Muscle layer of colon (tissue), 2 donors: ENCODE data around the gene CCDC71.

ENCODE experiments used
- H3K27ac ChIP-seq: one replicate; pipeline ENCODE4 v1.7.0; 2013; ENCODE audit warnings: low read depth, mild to moderate bottlenecking, low read length, moderate library complexity
- H3K27me3 ChIP-seq, 2 donors: one replicate each; pipeline ENCODE4 v1.7.0; 2013; ENCODE audit warnings: low read length in 2 of 2, mild to moderate bottlenecking in 2 of 2; ENCODE audit not compliant: insufficient read depth in 2 of 2, control insufficient read depth in 1 of 2
- H3K36me3 ChIP-seq: one replicate; pipeline ENCODE4 v1.7.0; 2013; ENCODE audit warnings: mild to moderate bottlenecking, low read length; ENCODE audit not compliant: insufficient read depth
- H3K4me1 ChIP-seq: one replicate; pipeline ENCODE4 v1.7.0; 2013; ENCODE audit warnings: mild to moderate bottlenecking, low read length; ENCODE audit not compliant: insufficient read depth
- H3K4me3 ChIP-seq, 2 donors: one replicate each; pipeline ENCODE4 v1.7.0; 2013; ENCODE audit warnings: low read length in 2 of 2, low read depth in 1 of 2, mild to moderate bottlenecking in 1 of 2, moderate library complexity in 1 of 2
- H3K9ac ChIP-seq: one replicate; pipeline ENCODE4 v1.7.0; 2013; ENCODE audit warnings: low read length
- H3K9me3 ChIP-seq: one replicate; pipeline ENCODE4 v1.7.0; 2013; ENCODE audit warnings: mild to moderate bottlenecking, low read length
- donor health status: abdominal sarcoma.
- donor health status: Adenocarcinoma of cecum.

Gene CCDC71

DNA sequence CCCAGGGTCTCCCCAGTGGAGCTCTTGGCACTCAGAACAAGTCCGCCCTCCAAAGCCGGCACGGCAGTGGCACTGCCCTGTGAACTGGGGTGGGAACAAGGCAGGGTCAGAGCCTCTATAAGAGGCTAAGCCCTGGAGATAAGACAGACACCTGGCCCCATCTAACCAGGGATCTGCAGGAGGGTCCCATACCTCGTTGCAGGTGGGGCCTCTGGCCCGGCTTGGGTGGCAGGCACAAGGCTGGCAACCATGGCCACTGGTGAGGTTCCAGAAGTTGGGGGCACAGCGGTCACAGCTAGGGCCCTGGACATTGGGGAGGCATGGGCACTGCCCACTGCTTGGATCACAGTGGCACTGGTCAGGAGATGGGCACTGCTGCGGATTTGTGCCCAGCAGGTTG is 41.9 kb downstream of the CCDC71 start:
- Histone ChIP-seq H3K27me3 (no peaks in the 10 kb centered on the region), H3K27ac (no peak overlapping the region), H3K36me3 (peaks cover 77% of the 10 kb centered on the region), H3K9ac (no peak overlapping the region), H3K4me3 (no peak overlapping the region), H3K9me3 (no peaks in the 10 kb centered on the region), H3K4me1 (peaks cover 8% of the 10 kb centered on the region)

DNA sequence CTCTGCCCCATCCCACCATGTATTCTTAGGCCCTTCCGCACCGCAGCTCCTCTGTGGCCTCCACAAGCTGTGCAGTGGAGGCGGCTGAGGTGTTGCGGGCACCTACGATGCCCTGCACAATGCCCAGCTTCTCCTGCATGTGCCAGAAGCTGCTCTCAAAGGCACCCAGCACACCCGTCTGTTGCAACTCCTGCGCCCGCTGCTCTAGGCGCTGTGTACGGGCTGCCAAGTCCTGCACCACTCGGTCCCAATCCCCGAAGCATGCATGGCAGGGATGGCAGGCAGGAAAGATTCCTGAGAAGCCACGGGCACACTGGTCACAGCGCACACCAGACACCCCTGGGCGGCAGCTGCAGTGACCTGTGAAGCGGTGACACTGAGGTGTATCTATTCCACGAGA is 42.4 kb downstream of the CCDC71 start:
- Histone ChIP-seq H3K9ac (no peak overlapping the region), H3K27me3 (no peaks in the 10 kb centered on the region), H3K36me3 (peaks cover 76% of the 10 kb centered on the region), H3K4me3 (no peak overlapping the region), H3K4me1 (peaks cover 14% of the 10 kb centered on the region), H3K9me3 (no peaks in the 10 kb centered on the region), H3K27ac (no peak overlapping the region)

DNA sequence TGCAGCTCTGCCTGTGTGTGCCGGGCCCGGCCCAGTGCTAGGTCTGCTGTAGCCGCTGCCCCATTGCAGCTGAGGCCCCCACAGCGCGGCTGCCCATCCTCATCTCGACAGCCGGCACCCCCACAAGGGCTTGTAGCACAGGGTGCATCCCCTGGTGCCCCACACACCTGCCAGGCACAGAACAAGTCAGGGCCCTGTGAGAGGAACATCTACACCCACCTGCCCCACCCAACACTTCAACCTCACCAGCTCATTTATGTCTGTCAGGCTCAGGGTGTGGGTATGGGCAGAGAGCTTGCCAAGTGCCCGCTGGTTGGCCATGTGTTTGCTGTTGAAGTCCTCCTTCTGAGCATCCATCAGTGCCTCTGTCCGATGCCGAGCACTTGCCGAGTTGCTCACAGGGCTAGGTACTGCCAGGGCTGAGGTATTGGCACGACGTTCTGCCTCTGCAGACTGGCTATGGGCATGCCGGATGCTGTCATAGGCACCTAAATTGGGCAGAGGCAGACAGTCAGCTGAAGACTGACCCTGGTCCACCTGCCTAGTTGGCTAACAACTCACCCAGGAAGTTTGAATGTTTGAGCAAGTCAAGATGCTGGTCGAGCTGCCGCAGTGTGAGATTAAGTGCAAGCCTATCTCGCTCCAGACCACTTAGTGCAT is 43.1 kb downstream of the CCDC71 start:
- Histone ChIP-seq H3K9ac (no peak overlapping the region), H3K27me3 (no peaks in the 10 kb centered on the region), H3K36me3 (peaks cover 75% of the 10 kb centered on the region)

DNA sequence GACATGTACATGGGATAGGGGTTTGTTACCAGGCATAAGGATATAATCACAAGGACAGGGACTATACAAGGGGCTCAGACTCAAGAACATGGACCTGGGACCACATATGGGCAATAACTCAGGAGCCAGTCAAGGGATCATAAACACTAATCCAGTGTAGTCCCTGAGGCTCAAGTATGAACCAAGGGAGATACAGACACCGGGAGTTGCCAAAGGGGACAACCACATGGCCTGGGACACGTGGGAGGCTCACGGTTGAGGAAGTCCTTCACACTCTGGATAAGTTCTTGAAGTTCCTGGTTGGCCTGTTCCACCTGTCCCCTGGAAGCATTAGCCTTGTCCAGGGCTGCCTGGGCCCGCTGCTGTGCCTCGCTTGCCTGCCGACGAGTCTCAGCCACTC is 43.7 kb downstream of the CCDC71 start:
- Histone ChIP-seq H3K9me3 (no peaks in the 10 kb centered on the region), H3K36me3 (peaks cover 79% of the 10 kb centered on the region), H3K27me3 (no peaks in the 10 kb centered on the region), H3K9ac (no peak overlapping the region), H3K4me3 (no peak overlapping the region), H3K27ac (no peak overlapping the region), H3K4me1 (peaks cover 18% of the 10 kb centered on the region)

More for the DNA sequence above, 43.1 kb downstream of the CCDC71 start:
- no peak overlapping the region for H3K27ac ChIP-seq
- peaks cover 18% of the 10 kb centered on the region for H3K4me1 ChIP-seq
- H3K9me3 ChIP-seq = no peaks in the 10 kb centered on the region
- H3K4me3 ChIP-seq = no peak overlapping the region

DNA sequence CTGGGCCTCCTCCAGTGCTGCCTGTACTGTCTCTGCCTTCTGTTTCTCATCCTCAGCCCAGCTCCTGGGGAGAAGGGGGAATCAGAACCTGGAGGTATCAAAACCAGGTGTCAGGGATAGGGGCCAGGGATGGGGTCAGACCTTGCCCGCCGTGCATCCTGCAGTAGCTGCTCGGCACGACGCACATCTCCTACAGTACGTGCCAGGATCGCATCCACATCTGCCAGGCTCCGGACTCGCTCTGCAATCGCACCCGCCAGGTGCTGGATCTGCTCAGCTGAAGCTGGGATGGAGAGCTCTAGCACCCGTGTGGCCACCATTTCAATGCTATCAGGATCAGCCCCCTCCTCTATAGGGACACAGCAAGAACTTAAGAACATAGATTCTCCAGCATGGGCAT is 44.1 kb downstream of the CCDC71 start:
- Histone ChIP-seq H3K27me3 (no peaks in the 10 kb centered on the region), H3K4me3 (no peak overlapping the region), H3K9ac (no peak overlapping the region), H3K27ac (no peak overlapping the region), H3K9me3 (no peaks in the 10 kb centered on the region), H3K4me1 (peaks cover 18% of the 10 kb centered on the region), H3K36me3 (peaks cover 80% of the 10 kb centered on the region)

DNA sequence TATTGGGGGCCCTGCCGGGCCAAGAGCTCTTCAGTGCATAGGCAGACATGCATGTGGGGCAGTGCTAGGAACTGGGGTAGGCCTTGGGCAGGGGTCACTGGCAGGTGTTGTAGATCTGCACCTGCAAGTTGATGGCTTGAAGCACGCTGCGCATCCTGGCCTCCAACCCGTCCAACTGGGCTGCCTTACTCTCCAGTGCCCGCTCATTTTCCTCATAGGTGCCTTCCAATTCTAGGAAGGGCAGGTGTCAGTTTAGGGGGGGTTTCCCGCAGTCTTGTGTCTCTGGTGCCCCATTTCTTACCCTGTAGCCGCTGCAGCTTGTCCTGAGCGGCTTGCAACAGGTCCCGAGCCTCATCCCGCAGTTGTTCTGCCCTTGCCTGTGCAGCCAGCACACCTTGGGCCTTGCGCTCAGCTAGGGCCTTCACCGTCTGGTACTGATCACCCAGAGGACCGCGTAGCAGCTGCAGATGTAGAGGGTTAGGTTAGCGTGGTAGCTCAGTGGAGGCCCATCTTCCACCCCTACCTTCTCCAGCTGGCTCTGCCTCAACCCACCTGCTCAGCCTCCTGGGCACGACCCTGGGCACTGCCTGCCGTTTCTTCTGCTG is 44.9 kb downstream of the CCDC71 start:
- no peaks in the 10 kb centered on the region for H3K27me3 ChIP-seq
- H3K36me3 ChIP-seq = peaks cover 80% of the 10 kb centered on the region
- H3K27ac ChIP-seq = peak overlapping the region; percentile 95
- no peak overlapping the region for H3K9ac ChIP-seq
- peak overlapping the region in 1 of 2 donors; percentile 91 for H3K4me3 ChIP-seq
- peaks cover 18% of the 10 kb centered on the region for H3K4me1 ChIP-seq
- H3K9me3 ChIP-seq = no peaks in the 10 kb centered on the region

DNA sequence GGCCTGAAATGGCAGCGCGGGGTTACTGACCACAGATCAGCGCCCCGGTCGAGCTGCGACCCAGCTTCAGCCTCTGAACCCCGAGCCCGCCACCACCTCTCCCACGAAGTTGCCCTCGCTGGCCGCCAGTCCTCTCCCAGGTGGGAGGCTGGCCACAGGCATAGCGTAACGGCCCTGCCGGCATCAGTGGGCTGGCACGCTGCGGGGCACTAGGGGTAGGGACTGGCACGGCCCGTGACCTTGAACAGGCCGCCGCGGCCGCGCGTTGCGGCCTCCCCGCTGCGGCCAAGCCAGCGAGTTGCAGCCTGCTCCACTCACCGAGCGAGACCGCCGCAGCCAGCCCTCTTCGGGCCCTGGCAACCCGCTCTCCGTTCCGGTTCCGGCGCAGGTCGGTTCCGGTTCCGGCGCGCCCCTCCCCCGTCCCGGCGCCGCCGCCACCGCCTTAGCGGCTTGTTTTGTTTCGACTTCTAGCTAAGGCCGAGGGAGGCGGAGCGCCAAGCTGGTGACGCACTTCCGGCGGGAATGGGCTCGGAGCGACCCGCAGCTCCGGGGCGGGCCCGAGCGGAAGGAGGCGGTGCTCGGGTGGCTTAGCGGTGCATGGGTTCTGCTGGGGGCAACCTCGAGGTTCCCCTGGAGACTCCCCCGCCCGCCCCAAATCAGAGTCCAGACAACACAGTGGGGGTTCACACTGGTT is 45.5 kb downstream of the CCDC71 start, which contains the start of gene USP19:
TSS of gene USP19 (minus strand) at position 386 of the 694 bp plus-strand sequence. CDS start 1,678 bp downstream, outside the sequence.
- H3K4me1 ChIP-seq = peaks cover 18% of the 10 kb centered on the region
- peak within 1 kb of the TSS; percentile 95 for H3K27ac ChIP-seq
- H3K9me3 ChIP-seq = no peaks in the 10 kb centered on the region
- H3K4me3 ChIP-seq = peak within 1 kb of the TSS; percentile 79 to 91
- no peaks in the 10 kb centered on the region for H3K27me3 ChIP-seq
- H3K36me3 ChIP-seq = peaks cover 80% of the 10 kb centered on the region
- H3K9ac ChIP-seq = peak within 1 kb of the TSS; percentile 97

DNA sequence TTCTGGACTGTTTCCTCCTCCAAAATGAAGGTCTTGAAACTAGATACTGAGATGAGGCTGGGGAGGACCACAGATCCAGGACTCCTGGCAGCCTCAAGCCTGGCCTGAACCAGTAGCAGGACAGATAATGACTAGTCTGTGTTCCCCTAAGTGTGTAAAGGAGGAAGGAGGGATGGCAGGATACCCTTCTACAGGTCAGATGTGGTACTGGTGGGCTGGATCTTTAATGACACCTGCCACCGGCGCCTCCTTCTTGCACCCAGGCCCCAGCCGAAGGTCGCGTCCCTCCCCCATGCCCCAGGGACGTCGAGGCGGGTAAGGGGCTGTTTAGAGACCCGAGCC is 46.1 kb downstream of the CCDC71 start:
- H3K36me3 ChIP-seq = peaks cover 80% of the 10 kb centered on the region
- no peaks in the 10 kb centered on the region for H3K27me3 ChIP-seq
- peak overlapping the region; percentile 79 to 91 for H3K4me3 ChIP-seq
- H3K4me1 ChIP-seq = peaks cover 18% of the 10 kb centered on the region
- peak overlapping the region; percentile 95 for H3K27ac ChIP-seq
- H3K9me3 ChIP-seq = no peaks in the 10 kb centered on the region
- peak overlapping the region; percentile 97 for H3K9ac ChIP-seq

DNA sequence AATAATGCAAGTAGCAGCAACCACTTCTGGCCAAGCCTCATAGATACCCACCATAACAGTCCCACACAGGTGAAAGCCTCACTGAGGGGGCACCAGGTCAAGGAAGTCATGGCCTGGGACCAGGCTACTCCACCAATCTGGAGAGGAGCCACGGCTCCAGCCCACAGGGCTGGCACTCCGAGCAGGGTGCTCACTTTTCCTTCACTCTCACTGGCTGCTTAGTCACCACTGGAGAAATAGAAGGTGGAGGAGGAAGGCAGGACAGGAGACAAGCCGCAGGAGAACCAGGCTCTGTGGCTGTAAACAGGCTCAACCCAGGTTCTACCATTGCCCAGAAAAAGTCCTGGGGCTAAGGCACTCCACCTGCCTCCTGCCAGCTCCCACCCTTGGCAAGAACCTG is 46.7 kb downstream of the CCDC71 start:
- H3K4me3 ChIP-seq = peak overlapping the region; percentile 79 to 91
- no peaks in the 10 kb centered on the region for H3K27me3 ChIP-seq
- H3K36me3 ChIP-seq = peaks cover 80% of the 10 kb centered on the region
- peak overlapping the region; percentile 95 for H3K27ac ChIP-seq
- H3K9me3 ChIP-seq = no peaks in the 10 kb centered on the region
- H3K4me1 ChIP-seq = peaks cover 18% of the 10 kb centered on the region
- peak overlapping the region; percentile 97 for H3K9ac ChIP-seq

DNA sequence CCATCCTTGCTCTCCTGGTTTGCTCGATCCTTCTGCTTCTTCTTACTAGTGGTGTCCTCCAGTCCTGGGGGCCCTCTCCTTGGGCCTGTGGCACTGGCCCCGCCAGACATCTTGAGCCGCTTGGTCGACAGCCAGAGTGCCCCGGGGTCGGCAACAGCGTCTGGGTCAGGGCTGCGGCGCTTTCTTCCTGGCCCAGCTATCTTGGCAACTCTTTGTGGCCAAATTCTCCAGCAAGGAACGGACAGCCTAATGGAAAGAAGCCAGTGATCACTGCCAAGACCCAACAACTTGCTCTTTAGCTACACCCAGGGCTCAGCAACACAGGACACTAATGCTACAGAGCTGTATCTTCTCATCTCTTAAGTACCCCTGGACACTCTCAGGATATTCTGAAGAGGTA is 47.1 kb downstream of the CCDC71 start:
- Histone ChIP-seq H3K27me3 (no peaks in the 10 kb centered on the region), H3K36me3 (peaks cover 80% of the 10 kb centered on the region), H3K27ac (no peak overlapping the region), H3K4me1 (peaks cover 18% of the 10 kb centered on the region), H3K9me3 (no peaks in the 10 kb centered on the region), H3K9ac (peak overlapping the region; percentile 97), H3K4me3 (peak overlapping the region in 1 of 2 donors; percentile 91)
